HEK293T (cell line): ENCODE results near the gene MICAL1.

Source experiments
- CTCF ChIA-PET: fragments of 350-600 bp; formaldehyde crosslinking; extraction: SDS; loops from one replicate; lab custom pipeline; 2021; ENCODE audit warnings: antibody characterized with exemption, inconsistent platforms; lab: Yijun Ruan, JAX
- POLR2A ChIA-PET: fragments of 350-600 bp; formaldehyde crosslinking; extraction: SDS; loops from one replicate; lab custom pipeline; 2020; ENCODE audit warnings: antibody characterized with exemption, inconsistent platforms; lab: Yijun Ruan, JAX
- DNase-seq: peaks from one replicate; pipeline ENCODE4 v3.0.0; 2012; ENCODE audit warnings: mixed read lengths; ENCODE audit errors: extremely low spot score
- ARNT ChIP-seq: fragments of 450-650 bp; IDR thresholded peaks from 2 replicates; pipeline ENCODE4 v1.6.1; 2017; ENCODE audit warnings: mild to moderate bottlenecking
- BHLHE40 ChIP-seq: fragments of 450-650 bp; IDR thresholded peaks from 2 replicates; pipeline ENCODE4 v1.6.1; 2016; ENCODE audit warnings: mild to moderate bottlenecking, moderate library complexity, borderline replicate concordance
- CTBP1 ChIP-seq: fragments of 450-650 bp; IDR thresholded peaks from 2 replicates; pipeline ENCODE4 v1.6.1; 2016; ENCODE audit warnings: borderline replicate concordance
- ELF4 ChIP-seq: fragments of 450-650 bp; IDR thresholded peaks from 2 replicates; pipeline ENCODE4 v1.6.1; 2017; ENCODE audit warnings: antibody characterized with exemption
- FOXA1 ChIP-seq: fragments of 450-650 bp; IDR thresholded peaks from 2 replicates; pipeline ENCODE4 v1.6.1; 2016; ENCODE audit warnings: mild to moderate bottlenecking
- FOXK2 ChIP-seq: fragments of 450-650 bp; IDR thresholded peaks from 2 replicates; pipeline ENCODE4 v1.6.1; 2016; ENCODE audit warnings: mild to moderate bottlenecking
- FOXM1 ChIP-seq: fragments of 450-650 bp; IDR thresholded peaks from 2 replicates; pipeline ENCODE4 v1.6.1; 2017; ENCODE audit warnings: mild to moderate bottlenecking, borderline replicate concordance
- HDGF ChIP-seq: fragments of 450-650 bp; IDR thresholded peaks from 2 replicates; pipeline ENCODE4 v1.6.1; 2017; ENCODE audit warnings: antibody characterized with exemption, borderline replicate concordance
- L3MBTL2 ChIP-seq: fragments of 450-650 bp; conservative IDR thresholded peaks from 2 replicates; pipeline ENCODE4 v1.6.1; 2016; ENCODE audit warnings: mild to moderate bottlenecking
- LEF1 ChIP-seq: fragments of 450-650 bp; IDR thresholded peaks from 2 replicates; pipeline ENCODE4 v1.6.1; 2017; ENCODE audit warnings: mild to moderate bottlenecking, borderline replicate concordance
- NFRKB ChIP-seq: fragments of 450-650 bp; IDR thresholded peaks from 2 replicates; pipeline ENCODE4 v1.6.1; 2016; ENCODE audit warnings: mild to moderate bottlenecking, moderate library complexity
- SP1 ChIP-seq: fragments of 450-650 bp; IDR thresholded peaks from 2 replicates; pipeline ENCODE4 v1.6.1; 2017
- SUZ12 ChIP-seq: fragments of 450-650 bp; IDR thresholded peaks from 2 replicates; pipeline ENCODE4 v1.6.1; 2016; ENCODE audit warnings: mild to moderate bottlenecking
- TARDBP ChIP-seq: fragments of 450-650 bp; IDR thresholded peaks from 2 replicates; pipeline ENCODE4 v1.6.1; 2016
- ZNF384 ChIP-seq: fragments of 450-650 bp; IDR thresholded peaks from 2 replicates; pipeline ENCODE4 v1.6.1; 2016
- TF ChIP-seq, protein P1 (sequence below): fragments of 450-650 bp; IDR thresholded peaks from 2 replicates; pipeline ENCODE4 v1.6.1; 2016

MICAL1 gene

DNA sequence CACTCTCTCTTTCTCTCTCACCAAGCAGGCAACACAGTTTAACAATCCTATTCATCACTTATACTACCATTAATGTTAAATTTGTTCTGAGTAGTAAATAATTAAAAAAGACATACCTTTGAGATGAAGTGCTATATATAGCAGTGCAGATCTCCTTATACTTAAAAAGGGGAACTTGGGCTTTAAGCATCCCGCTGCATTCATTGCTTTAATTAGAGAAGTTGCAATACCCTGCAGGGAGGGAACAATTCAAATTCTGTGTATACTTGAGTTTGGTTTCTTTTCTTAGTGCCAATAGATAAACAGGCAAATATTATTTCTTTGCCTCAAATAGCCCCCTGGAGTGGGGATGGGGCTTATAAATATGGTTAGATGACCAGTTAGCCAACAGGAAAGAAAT lies 38.3 kb upstream of the MICAL1 start:
- CTCF ChIA-PET = no interaction called here
- no peak for DNase-seq
- POLR2A ChIA-PET = no interaction called here
- no peak for TF ChIP-seq FOXA1
- no peak for TF ChIP-seq ZNF384
- no peak for TF ChIP-seq FOXK2
- no peak for TF ChIP-seq BHLHE40
- no peak for TF ChIP-seq L3MBTL2
- no peak for TF ChIP-seq CTBP1
- no peak for TF ChIP-seq FOXM1
- no peak for TF ChIP-seq NFRKB
- TF ChIP-seq ARNT = no peak
- TF ChIP-seq SP1 = no peak
- TF ChIP-seq TARDBP = no peak
- TF ChIP-seq, protein P1, sequence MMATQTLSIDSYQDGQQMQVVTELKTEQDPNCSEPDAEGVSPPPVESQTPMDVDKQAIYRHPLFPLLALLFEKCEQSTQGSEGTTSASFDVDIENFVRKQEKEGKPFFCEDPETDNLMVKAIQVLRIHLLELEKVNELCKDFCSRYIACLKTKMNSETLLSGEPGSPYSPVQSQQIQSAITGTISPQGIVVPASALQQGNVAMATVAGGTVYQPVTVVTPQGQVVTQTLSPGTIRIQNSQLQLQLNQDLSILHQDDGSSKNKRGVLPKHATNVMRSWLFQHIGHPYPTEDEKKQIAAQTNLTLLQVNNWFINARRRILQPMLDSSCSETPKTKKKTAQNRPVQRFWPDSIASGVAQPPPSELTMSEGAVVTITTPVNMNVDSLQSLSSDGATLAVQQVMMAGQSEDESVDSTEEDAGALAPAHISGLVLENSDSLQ = no peak
- no peak for TF ChIP-seq LEF1
- no peak for TF ChIP-seq ELF4
- no peak for TF ChIP-seq HDGF

DNA sequence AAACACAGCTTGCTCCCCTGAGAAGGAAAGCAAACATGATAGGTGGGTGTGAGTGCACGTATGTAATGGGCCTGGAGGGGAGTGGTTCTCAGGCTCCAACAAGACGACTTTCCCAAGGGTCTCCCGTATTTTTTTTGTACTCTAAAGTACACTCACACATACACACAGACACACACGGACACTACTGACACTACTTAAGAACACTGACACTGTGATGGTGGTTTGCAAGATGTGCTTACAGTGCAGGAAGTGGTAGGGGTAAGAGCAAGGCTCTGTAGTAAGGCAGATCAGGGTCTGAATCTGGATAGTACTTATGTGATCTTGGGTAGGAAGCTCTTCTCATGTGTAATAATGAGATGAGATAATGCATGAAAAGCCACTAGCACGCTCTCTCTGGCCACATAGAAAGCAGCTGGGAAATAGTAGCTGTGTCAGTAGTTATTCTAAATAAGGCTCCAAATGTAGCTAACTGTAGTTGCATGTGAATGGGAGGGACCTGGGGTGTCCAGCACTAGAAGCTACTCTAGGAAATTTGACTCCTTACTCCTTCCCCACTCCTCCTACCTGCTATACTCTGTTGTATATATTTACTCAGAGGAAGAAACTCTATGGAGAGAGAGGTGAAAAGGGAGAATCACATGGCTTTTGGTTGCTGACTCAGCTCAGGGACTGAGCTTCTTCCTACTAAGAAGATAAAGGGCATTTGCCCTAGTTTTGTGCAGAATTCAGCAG lies 35.8 kb upstream of the MICAL1 start:
- ChIA-PET CTCF (interaction anchor here (0.6 kb wide), 1 partner anchor 21 kb away, joined by 3 read pairs; no protein-coding TSS in a partner anchor), POLR2A (interaction anchor here (0.8 to 1.1 kb wide), 3 partner anchors 9 to 108 kb away, joined by 3 to 6 read pairs (median 3); partner anchors contain the start of genes PPIL6, SMPD2 and ZBTB24)
- TF ChIP-seq ZNF384 = no peak
- TF ChIP-seq NFRKB = no peak
- TF ChIP-seq ELF4 = no peak
- no peak for TF ChIP-seq LEF1
- no peak for TF ChIP-seq CTBP1
- TF ChIP-seq ARNT = no peak
- TF ChIP-seq, protein P1 = no peak
- no peak for TF ChIP-seq SUZ12
- TF ChIP-seq TARDBP = no peak
- TF ChIP-seq FOXM1 = no peak
- TF ChIP-seq FOXA1 = no peak
- TF ChIP-seq FOXK2 = no peak
- no peak for TF ChIP-seq BHLHE40
- no peak for TF ChIP-seq HDGF
- no peak for TF ChIP-seq L3MBTL2
- TF ChIP-seq SP1 = no peak
- no peak for DNase-seq

DNA sequence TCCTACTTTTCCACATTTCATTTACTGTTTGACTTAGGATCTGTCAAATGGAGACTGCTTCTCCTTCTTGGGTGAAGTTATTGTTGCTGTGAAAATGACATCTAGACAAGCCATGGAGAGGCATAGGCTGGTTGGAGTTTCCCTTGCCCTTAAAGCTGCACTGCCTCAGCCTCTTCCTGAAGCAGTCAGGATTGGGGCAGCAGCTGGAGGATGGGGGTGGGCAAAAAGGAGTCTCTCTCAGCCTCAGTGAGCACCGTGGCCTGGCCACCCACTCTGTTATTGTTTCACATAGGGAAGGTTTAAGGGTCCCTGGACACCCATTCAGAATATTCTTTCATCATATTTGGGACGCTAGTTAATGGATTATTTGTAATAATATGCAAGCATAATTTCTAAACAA lies 35.1 kb upstream of the MICAL1 start:
- no peak for DNase-seq
- no peak for TF ChIP-seq FOXA1
- TF ChIP-seq FOXK2 = no peak
- no peak for TF ChIP-seq ELF4
- TF ChIP-seq NFRKB = no peak
- no peak for TF ChIP-seq LEF1
- TF ChIP-seq SUZ12 = no peak
- TF ChIP-seq CTBP1 = no peak
- no peak for TF ChIP-seq SP1
- TF ChIP-seq BHLHE40 = no peak
- no peak for TF ChIP-seq ZNF384
- no peak for TF ChIP-seq L3MBTL2
- no peak for TF ChIP-seq TARDBP
- TF ChIP-seq HDGF = no peak
- no peak for TF ChIP-seq ARNT
- TF ChIP-seq, protein P1 = no peak
- TF ChIP-seq FOXM1 = no peak
- ChIA-PET CTCF (no interaction called here), POLR2A (interaction anchor here (0.8 kb wide), 1 partner anchor 107 kb away, joined by 3 read pairs; no protein-coding TSS in a partner anchor)

DNA sequence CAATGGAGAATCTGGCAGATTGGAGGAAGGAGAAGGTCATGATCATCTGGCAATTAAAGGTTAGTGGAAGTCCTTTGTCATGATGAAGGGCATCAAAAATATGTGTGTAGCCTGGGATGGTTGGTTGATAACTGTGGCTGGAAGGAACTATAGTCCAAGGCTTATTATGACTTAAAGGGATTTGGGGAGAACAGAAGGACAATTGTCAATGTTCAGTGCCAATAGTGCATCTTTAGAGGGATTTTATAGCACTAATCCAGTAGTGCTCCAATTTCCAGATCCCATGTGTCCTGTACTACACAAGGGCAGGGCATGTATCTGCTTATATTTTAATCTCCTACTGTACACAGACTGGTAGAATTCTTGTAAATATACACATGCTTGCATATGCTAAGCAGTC lies 32.4 kb upstream of the MICAL1 start:
- no peak for DNase-seq
- no peak for TF ChIP-seq TARDBP
- TF ChIP-seq NFRKB = no peak
- TF ChIP-seq FOXA1 = no peak
- TF ChIP-seq ZNF384 = no peak
- no peak for TF ChIP-seq LEF1
- TF ChIP-seq, protein P1 = no peak
- no peak for TF ChIP-seq HDGF
- no peak for TF ChIP-seq CTBP1
- TF ChIP-seq SP1 = no peak
- TF ChIP-seq FOXM1 = no peak
- no peak for TF ChIP-seq L3MBTL2
- no peak for TF ChIP-seq FOXK2
- CTCF ChIA-PET = no interaction called here
- POLR2A ChIA-PET = no interaction called here

DNA sequence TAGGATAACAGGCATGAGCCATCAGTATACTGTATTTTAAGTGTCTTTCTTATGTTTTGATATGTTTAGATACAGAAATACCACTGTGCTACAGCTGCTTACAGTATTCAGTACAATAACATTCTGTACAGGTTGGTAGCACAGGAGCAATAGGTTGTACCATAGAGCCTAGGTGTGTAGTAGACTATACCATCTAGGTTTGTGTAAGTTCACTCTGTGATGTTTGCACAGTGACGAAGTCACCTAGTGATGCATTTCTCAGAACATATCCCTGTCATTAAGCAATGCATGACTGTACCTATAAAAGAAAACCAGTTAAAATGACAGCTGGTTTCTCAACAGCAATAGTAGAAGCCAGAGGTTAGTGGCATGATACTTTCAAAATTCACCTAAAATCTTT lies 30.5 kb upstream of the MICAL1 start:
- ChIA-PET POLR2A (interaction anchor here (0.6 kb wide), 2 partner anchors 103 to 169 kb away, joined by 3 read pairs; no protein-coding TSS in a partner anchor), CTCF (no interaction called here)
- no peak for DNase-seq
- TF ChIP-seq SP1 = no peak
- no peak for TF ChIP-seq FOXK2
- TF ChIP-seq, protein P1 = no peak
